ENCODE results near the gene RAP1GAP2. TPM values are rescaled to one million over a fixed set of nuclear protein-coding genes. Genes with fewer than 3 reads are reported as not detected.
A peak's percentile ranks its signal among the peaks of the same experiment; 100 is the strongest.
"Not testable (repeated sequence)": the region's sequence is repeated elsewhere in the genome, so short reads cannot be mapped to it uniquely, and the experiment has no call there.

RAP1GAP2 gene
- total RNA-seq, 4 donors from 2014 or later = 1.5 to 23.1 (median 6.7) TPM

DNA sequence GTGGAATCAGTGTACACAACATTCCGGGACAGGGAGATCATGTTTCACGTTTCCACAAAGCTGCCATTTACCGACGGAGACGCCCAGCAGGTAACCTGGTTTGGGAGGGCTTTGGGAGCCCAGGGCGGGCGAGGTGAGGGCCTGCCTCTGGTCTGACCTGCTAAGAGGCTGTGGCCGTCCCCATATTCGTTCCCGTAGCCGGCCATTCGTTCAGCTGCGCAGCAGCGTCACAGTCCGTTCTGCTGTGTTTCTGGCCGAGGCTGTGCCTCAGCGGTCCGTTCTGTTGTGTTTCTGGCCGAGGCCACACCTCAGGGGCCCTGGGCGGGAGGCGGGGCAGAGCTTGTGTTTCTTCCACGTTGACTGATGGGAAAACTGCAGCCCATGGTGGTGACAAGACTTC is 199.1 kb downstream of the RAP1GAP2 start:
- no peak for TF ChIP-seq POLR2A (IDR thresholded peaks at IDR 0.05)
- intact Hi-C loops (cut with DNase I; ENCODE audit: low total_unique reads) = no loop called here
- Histone ChIP-seq H3K27ac (peak overlapping the region in 1 of 2 donors; percentile 49), H3K9me3 (no peaks in the 10 kb centered on the region), H3K27me3 (no peaks in the 10 kb centered on the region), H3K4me3 (no peak overlapping the region), H3K36me3 (no peaks in the 10 kb centered on the region), H3K4me1 (no peaks in the 10 kb centered on the region)
- DNase-seq = peak in 1 of 2 donors; percentile 8

DNA sequence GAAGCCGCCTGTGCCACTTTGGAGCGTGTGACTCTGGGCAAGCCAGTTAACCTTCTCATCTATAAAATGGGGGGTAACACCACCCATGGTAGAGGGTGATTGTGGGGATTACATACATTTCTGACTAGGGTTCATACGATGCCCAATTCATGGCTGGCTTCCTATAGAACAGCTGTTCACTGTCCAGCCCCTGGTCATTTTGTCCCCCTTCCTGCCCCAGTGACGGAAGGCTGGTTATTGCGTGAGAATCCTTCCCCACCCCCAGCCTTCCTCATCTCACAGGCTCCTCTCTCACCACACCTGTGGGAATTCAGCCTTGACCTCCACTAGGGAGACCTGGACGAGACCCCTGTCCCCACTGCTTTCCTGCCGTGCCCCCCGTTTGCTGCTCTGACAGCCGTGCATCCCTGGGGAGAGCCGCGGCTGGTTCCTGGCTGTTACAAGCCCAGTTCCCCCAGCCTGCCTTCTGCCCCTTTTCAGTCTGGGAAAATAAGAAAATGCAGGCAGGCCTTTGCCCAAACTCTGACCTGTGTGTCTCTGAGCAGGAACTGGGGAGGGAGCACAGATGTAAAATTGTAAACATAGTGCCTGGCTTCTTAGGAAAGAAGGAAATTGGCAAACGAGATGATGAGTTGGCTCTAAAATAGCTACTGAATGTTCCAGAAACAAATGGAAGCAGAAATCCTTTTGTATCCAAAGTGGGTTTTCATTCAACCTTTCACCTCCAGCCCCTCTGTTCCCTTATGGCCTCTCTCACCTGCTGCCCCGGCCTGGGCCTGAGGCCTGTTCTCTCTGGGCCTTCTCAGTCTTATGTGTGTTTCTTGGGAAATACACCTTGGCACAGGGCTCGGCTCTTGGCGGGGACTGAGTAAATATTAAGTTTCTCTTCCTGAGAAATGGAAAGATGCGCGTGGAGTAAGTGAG is 199.9 kb downstream of the RAP1GAP2 start:
- DNase-seq = no peak
- intact Hi-C loops (cut with DNase I; ENCODE audit: low total_unique reads) = no loop called here
- Histone ChIP-seq H3K4me3 (no peak overlapping the region), H3K9me3 (no peaks in the 10 kb centered on the region), H3K27me3 (no peaks in the 10 kb centered on the region), H3K36me3 (no peaks in the 10 kb centered on the region), H3K4me1 (no peaks in the 10 kb centered on the region), H3K27ac (peak overlapping the region; percentile 36 to 49)
- no peak for TF ChIP-seq POLR2A (IDR thresholded peaks at IDR 0.05)
- TF ChIP-seq CTCF (IDR thresholded peaks at IDR 0.05) = no peak

DNA sequence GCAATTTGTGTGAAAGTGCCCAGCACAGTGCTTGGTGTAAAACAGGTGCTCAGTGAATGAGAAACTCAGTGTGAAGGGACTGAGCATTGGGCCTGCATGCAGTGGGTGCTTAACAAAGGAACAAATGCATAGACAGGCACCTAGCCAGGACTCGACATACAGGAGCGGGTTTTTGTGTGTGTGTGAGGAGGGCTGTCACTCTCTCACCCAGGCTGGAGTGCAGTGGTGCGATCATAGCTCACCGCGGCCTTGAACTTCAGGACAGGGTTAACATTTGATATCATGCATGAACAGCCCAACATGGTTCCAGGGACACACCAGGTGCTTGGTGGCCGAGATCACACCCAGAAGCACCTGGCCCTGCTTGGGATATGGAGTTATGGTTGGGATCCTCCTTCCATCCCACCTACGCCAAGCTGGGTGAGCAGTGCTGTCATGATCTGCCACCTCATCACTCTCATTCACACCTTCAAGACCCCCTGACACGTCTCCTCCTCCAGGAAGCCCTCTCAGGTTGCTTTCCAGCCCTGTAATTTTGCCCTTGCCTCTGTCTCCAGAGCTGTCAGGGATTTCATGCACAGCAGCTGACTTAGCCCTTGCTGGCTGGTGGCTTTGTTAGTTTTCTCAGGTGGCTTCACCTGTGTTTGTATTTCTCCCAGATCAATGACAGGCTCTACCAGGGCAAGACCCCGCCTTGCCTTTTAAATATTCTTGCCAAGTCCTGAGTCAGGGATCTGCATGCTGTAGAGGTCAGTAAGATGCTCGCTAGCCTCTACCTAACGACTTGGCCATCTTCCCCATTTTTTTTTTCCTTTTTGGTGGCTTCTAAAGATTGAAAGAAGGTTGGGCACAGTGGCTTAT is 200.8 kb downstream of the RAP1GAP2 start:
- H3K4me3 ChIP-seq = no peak overlapping the region
- intact Hi-C loops (cut with DNase I; ENCODE audit: low total_unique reads) = no loop called here
- H3K27me3 ChIP-seq = no peaks in the 10 kb centered on the region
- H3K27ac ChIP-seq = peak overlapping the region in 1 of 2 donors; percentile 49
- H3K9me3 ChIP-seq = no peaks in the 10 kb centered on the region
- H3K36me3 ChIP-seq = no peaks in the 10 kb centered on the region
- DNase-seq = no peak
- no peaks in the 10 kb centered on the region for H3K4me1 ChIP-seq
- no peak for TF ChIP-seq CTCF (IDR thresholded peaks at IDR 0.05)
- TF ChIP-seq POLR2A (IDR thresholded peaks at IDR 0.05) = no peak

DNA sequence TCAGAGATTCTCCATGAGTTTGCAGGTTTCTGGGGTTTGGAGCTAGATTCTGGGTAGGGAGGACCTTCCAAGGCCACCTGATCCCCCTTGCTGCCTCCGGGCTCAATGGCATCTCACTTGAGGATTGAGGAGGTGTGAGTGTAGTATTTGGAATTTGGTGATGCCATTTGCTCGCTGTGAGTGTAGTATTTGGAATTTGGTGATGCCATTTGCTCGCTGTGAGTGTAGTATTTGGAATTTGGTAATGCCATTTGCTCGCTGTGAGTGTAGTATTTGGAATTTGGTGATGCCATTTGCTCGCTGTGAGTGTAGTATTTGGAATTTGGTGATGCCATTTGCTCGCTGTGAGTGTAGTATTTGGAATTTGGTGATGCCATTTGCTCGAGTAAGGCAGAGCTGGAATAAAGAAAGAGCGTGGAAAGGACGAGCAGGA is 202.2 kb downstream of the RAP1GAP2 start:
- H3K4me1 ChIP-seq; DNase-seq; H3K27ac ChIP-seq; H3K36me3 ChIP-seq; H3K9me3 ChIP-seq; H3K27me3 ChIP-seq; intact Hi-C loops (cut with DNase I; ENCODE audit: low total_unique reads); H3K4me3 ChIP-seq: not testable (repeated sequence)

- intact Hi-C loops (cut with DNase I; ENCODE audit: low total_unique reads) = no loop called here
- TF ChIP-seq CTCF (IDR thresholded peaks at IDR 0.05) (no peak), POLR2A (IDR thresholded peaks at IDR 0.05) (no peak)
- H3K27ac ChIP-seq = peak overlapping the region in 1 of 2 donors; percentile 90
- H3K4me1 ChIP-seq = peaks cover 6% of the 10 kb centered on the region in 2 donors
- no peaks in the 10 kb centered on the region for H3K9me3 ChIP-seq
- H3K4me3 ChIP-seq = no peak overlapping the region
- H3K36me3 ChIP-seq = no peaks in the 10 kb centered on the region
- no peak for DNase-seq
- no peaks in the 10 kb centered on the region for H3K27me3 ChIP-seq
Measured at GRCh38 chr17:3002538-3003295, 206.5 kb downstream of the RAP1GAP2 start.

All from uterus (tissue), 4 donors.